Measurements from ENCODE around the gene TRIM62.

Gene TRIM62

GRCh38 chr1:33096363-33097005 is 85.4 kb downstream of the TRIM62 start:
- DNase-seq: no peak
